Stimulated activated CD4-positive, alpha-beta T cell treated with anti-CD3 and anti-CD28 coated beads, Interleukin-4, amount 100 ng/mL, for 48 hours (primary cell): ENCODE results near the gene RIOK2.
"Not testable (repeated sequence)": the region's sequence is repeated elsewhere in the genome, so short reads cannot be mapped to it uniquely, and the experiment has no call there.

Source experiments
- DNase-seq, 2 donors: peaks; one replicate each; pipeline ENCODE4 v3.0.0-alpha.2; 2020; ENCODE audit warnings: low read depth in 2 of 2

Gene RIOK2

GRCh38 chr5:97183100-97183929, at the start of gene RIOK2:
RIOK2 (minus strand) TSS chr5:97183247; CDS start chr5:97183191, 56 bp downstream.
- DNase-seq, result peak; percentile 86 to 93

- no peak for DNase-seq
Measured at GRCh38 chr5:97231025-97231636, 48.1 kb upstream of the RIOK2 start.

GRCh38 chr5:97229688-97230285, 46.7 kb upstream of the RIOK2 start:
- DNase-seq, result no peak

- no peak for DNase-seq
Measured at GRCh38 chr5:97229196-97229595, 46.1 kb upstream of the RIOK2 start.

GRCh38 chr5:97225222-97225621, 42.2 kb upstream of the RIOK2 start:
- no peak for DNase-seq

- DNase-seq, result no peak
Measured at GRCh38 chr5:97224112-97224750, 41.2 kb upstream of the RIOK2 start.

- no peak for DNase-seq
Measured at GRCh38 chr5:97223596-97223995, 40.5 kb upstream of the RIOK2 start.

- no peak for DNase-seq
Measured at GRCh38 chr5:97209343-97209742, 26.3 kb upstream of the RIOK2 start.

- no peak for DNase-seq
Measured at GRCh38 chr5:97208714-97209113, 25.7 kb upstream of the RIOK2 start.

- DNase-seq, result no peak
Measured at GRCh38 chr5:97208184-97208713, 25.2 kb upstream of the RIOK2 start.

- DNase-seq, result no peak
Measured at GRCh38 chr5:97194366-97194765, 11.3 kb upstream of the RIOK2 start.

- DNase-seq, result no peak
Measured at GRCh38 chr5:97193355-97193688, 10.3 kb upstream of the RIOK2 start.

- no peak for DNase-seq
Measured at GRCh38 chr5:97192580-97193354, 9.7 kb upstream of the RIOK2 start.

- no peak for DNase-seq
Measured at GRCh38 chr5:97191893-97192292, 8.8 kb upstream of the RIOK2 start.

GRCh38 chr5:97189523-97189922, 6.5 kb upstream of the RIOK2 start:
- DNase-seq, result not testable (repeated sequence)

GRCh38 chr5:97183930-97184213, 825 bp upstream of the RIOK2 start:
- DNase-seq, result no peak

- DNase-seq, result no peak
Measured at GRCh38 chr5:97182571-97183099, 412 bp downstream of the RIOK2 start.

GRCh38 chr5:97181856-97182545, 1.0 kb downstream of the RIOK2 start:
- DNase-seq, result no peak

GRCh38 chr5:97179457-97179856, 3.6 kb downstream of the RIOK2 start:
- DNase-seq, result not testable (repeated sequence)

- DNase-seq, result no peak
Measured at GRCh38 chr5:97172227-97172626, 10.8 kb downstream of the RIOK2 start.

GRCh38 chr5:97171703-97172102, 11.3 kb downstream of the RIOK2 start:
- DNase-seq, result no peak
